Endothelial cell of umbilical vein (primary cell): ENCODE measurements around the gene ZBTB7C. TPM values are rescaled to one million over a fixed set of nuclear protein-coding genes. Genes with fewer than 3 reads are reported as not detected.

Experiments used
- BruUV-seq: library from RNA; stranded (reverse); fragments of 400-500 nt; replicated peaks from 2 replicates; lab custom pipeline; 2021; lab: Mats Ljungman, UMichigan
- CTCF ChIA-PET: fragments of 300-600, 350-600 bp; sonication (Branson Sonifier 250); formaldehyde crosslinking; loops from one replicate; lab custom pipeline; 2021; ENCODE audit warnings: antibody characterized with exemption, inconsistent platforms; lab: Charles Lee
- POLR2A ChIA-PET: fragments of 300-600, 350-600 bp; sonication (Branson Sonifier 250); formaldehyde crosslinking; loops from one replicate; lab custom pipeline; 2021; ENCODE audit warnings: antibody characterized with exemption, inconsistent platforms; lab: Charles Lee
- DNase-seq: peaks from one replicate; pipeline ENCODE4 v3.0.0-alpha.2; 2011; ENCODE audit warnings: low read depth, low spot score
- FAIRE-seq: peaks from 2 replicates; lab custom pipeline; 2011; peaks lifted over from hg19 to GRCh38; lab: Jason Lieb, UNC
- H2AFZ ChIP-seq: 2 replicates; pipeline ENCODE4 v1.6.0; 2012; ENCODE audit warnings: low read depth, low read length, control low read depth, inconsistent platforms
- H3K27ac ChIP-seq: 2 replicates; pipeline ENCODE4 v1.5.1; 2011; ENCODE audit warnings: low read depth, mild to moderate bottlenecking, control low read depth, low read length, moderate library complexity; ENCODE audit not compliant: insufficient read depth
- H3K27me3 ChIP-seq, 2 experiments: 2 replicates each; pipeline versions ENCODE4 v1.6.0 to v1.6.1; 2011; ENCODE audit warnings: low read length in 2 of 2, mixed read lengths in 1 of 2; ENCODE audit not compliant: control insufficient read depth in 2 of 2, insufficient read depth in 2 of 2
- H3K36me3 ChIP-seq, 2 experiments: 2 replicates in 1 of 2; 3 replicates in 1 of 2; pipeline ENCODE4 v1.5.1; 2011; ENCODE audit warnings: low read length in 2 of 2, mild to moderate bottlenecking in 1 of 2, moderate library complexity in 1 of 2; ENCODE audit not compliant: control insufficient read depth in 2 of 2, insufficient read depth in 2 of 2; ENCODE audit errors: extremely low read depth in 1 of 2
- H3K4me1 ChIP-seq: 3 replicates; pipeline ENCODE4 v1.5.1; 2011; ENCODE audit warnings: mild to moderate bottlenecking, low read length; ENCODE audit not compliant: control insufficient read depth, insufficient read depth; ENCODE audit errors: extremely low read depth
- H3K4me2 ChIP-seq: 2 replicates; pipeline ENCODE4 v1.6.1; 2011; ENCODE audit warnings: low read length, control low read depth, mixed read lengths; ENCODE audit not compliant: insufficient read depth
- H3K4me3 ChIP-seq, 3 experiments: fragments of 200-600 bp in 1 of 3; sonication (generic), shearing (Covaris generic) in 1 of 3; replicated peaks in 1 of 3; 2 replicates each; pipeline ENCODE4 v1.5.1; 2011 to 2016; ENCODE audit warnings: control low read depth in 3 of 3, low read length in 3 of 3, mild to moderate bottlenecking in 2 of 3, inconsistent platforms in 1 of 3, low read depth in 1 of 3, moderate library complexity in 1 of 3; ENCODE audit not compliant: insufficient read depth in 1 of 3
- H3K79me2 ChIP-seq: 2 replicates; pipeline ENCODE4 v1.6.0; 2012; ENCODE audit warnings: low read length, inconsistent platforms; ENCODE audit not compliant: control insufficient read depth, insufficient read depth
- H3K9ac ChIP-seq: replicated peaks from 2 replicates; pipeline ENCODE3; 2011; ENCODE audit warnings: low read length, control low read depth; ENCODE audit not compliant: insufficient read depth; ENCODE audit errors: extremely low read depth
- H3K9me1 ChIP-seq: replicated peaks from 3 replicates; pipeline ENCODE4 v1.6.0; 2011; ENCODE audit warnings: mild to moderate bottlenecking, low read length; ENCODE audit not compliant: control insufficient read depth, insufficient read depth; ENCODE audit errors: extremely low read depth
- H3K9me3 ChIP-seq: replicated peaks from 2 replicates; pipeline ENCODE4 v1.5.1; 2012; ENCODE audit warnings: low read length, inconsistent platforms; ENCODE audit not compliant: control insufficient read depth, insufficient read depth
- H4K20me1 ChIP-seq: replicated peaks from 2 replicates; pipeline ENCODE3; 2011; ENCODE audit warnings: mild to moderate bottlenecking, low read length; ENCODE audit not compliant: control insufficient read depth, insufficient read depth; ENCODE audit errors: extremely low read depth
- CTCF ChIP-seq, 2 donors: IDR thresholded peaks; 1 replicate in 1 of 2; 2 replicates in 1 of 2; pipeline ENCODE4 v1.5.1; 2011; ENCODE audit warnings: low read length in 2 of 2, mild to moderate bottlenecking in 2 of 2, moderate library complexity in 2 of 2, control low read depth in 1 of 2, inconsistent platforms in 1 of 2, low read depth in 1 of 2; ENCODE audit not compliant: insufficient read depth in 1 of 2; ENCODE audit errors: extremely low read depth in 1 of 2
- EZH2 ChIP-seq: IDR thresholded peaks from 2 replicates; pipeline ENCODE4 v1.6.1; 2012; ENCODE audit warnings: borderline replicate concordance, low read depth, mild to moderate bottlenecking, moderate library complexity, low read length, inconsistent platforms; ENCODE audit not compliant: severe bottlenecking
- FOS ChIP-seq: IDR thresholded peaks from 2 replicates; pipeline ENCODE4 v1.6.1; 2011; ENCODE audit warnings: mild to moderate bottlenecking, low read length, moderate library complexity, borderline replicate concordance; ENCODE audit not compliant: insufficient read depth
- GATA2 ChIP-seq: IDR thresholded peaks from 2 replicates; pipeline ENCODE4 v1.7.0; 2011; ENCODE audit warnings: low read depth, mild to moderate bottlenecking, moderate library complexity, mixed read lengths, low read length; ENCODE audit not compliant: insufficient read length, insufficient read depth
- JUN ChIP-seq: IDR thresholded peaks from 2 replicates; pipeline ENCODE4 v1.6.1; 2011; ENCODE audit warnings: borderline replicate concordance, low read depth; ENCODE audit not compliant: insufficient read length, insufficient read depth
- MAX ChIP-seq: IDR thresholded peaks from 2 replicates; pipeline ENCODE4 v1.6.1; 2011; ENCODE audit not compliant: insufficient read depth, insufficient read length
- MYC ChIP-seq: IDR thresholded peaks from one replicate; pipeline ENCODE4 v1.6.1; 2011; ENCODE audit warnings: mild to moderate bottlenecking, low read depth, low read length
- POLR2A ChIP-seq: IDR thresholded peaks from 2 replicates; pipeline ENCODE4 v1.6.1; 2012; ENCODE audit warnings: low read depth, mild to moderate bottlenecking, control low read depth, low read length
- POLR2AphosphoS5 ChIP-seq: IDR thresholded peaks from 2 replicates; pipeline ENCODE4 v1.6.1; 2012; ENCODE audit warnings: low read depth, mild to moderate bottlenecking, control low read depth, low read length, moderate library complexity; ENCODE audit not compliant: insufficient read depth
- dilution Hi-C: fragments of 300-500 bp; cut with MboI; formaldehyde crosslinking; loops from one replicate; pipeline ENCODE4 v1.15.0; 2019; ENCODE audit warnings: low sequenced_read_pairs; ENCODE audit not compliant: extremely low pct_ligation_motif_present
- intact Hi-C: fragments of 100-400 bp; cut with micrococcal nuclease; formaldehyde crosslinking; loops from one replicate; pipeline ENCODE4 v1.10.0; 2022
- polyA plus RNA-seq, 4 experiments: library from polyadenylated mRNA; depleted of rRNA in 3 of 4; stranded (reverse) in 3 of 4; unstranded in 1 of 4; fragments of >200 nt; gene quantifications; 2 replicates each; pipeline versions ENCODE4 v1.2.1 to v1.2.3, GENCODE V29; 2011 to 2012; ENCODE audit warnings: missing spikeins in 1 of 4
- total RNA-seq: library from RNA; stranded (reverse); gene quantifications from 2 replicates; pipeline ENCODE4 v1.2.3, GENCODE V29; 2021

Gene ZBTB7C
- total and polyA plus RNA-seq, 2 donors (not counting 3 experiments of a cell fraction or from before 2014, with no cell fraction given): not detected

- Histone ChIP-seq H3K4me3 (no peak overlapping the region), H3K27me3 (no peaks in the 10 kb centered on the region), H3K36me3 (no peaks in the 10 kb centered on the region), H3K27ac (no peak overlapping the region), H3K4me1 (no peaks in the 10 kb centered on the region), H2AFZ (no peak overlapping the region), H3K9me1 (no peaks in the 10 kb centered on the region), H3K9me3 (no peaks in the 10 kb centered on the region), H4K20me1 (no peaks in the 10 kb centered on the region), H3K4me2 (no peak overlapping the region), H3K9ac (no peak overlapping the region), H3K79me2 (no peaks in the 10 kb centered on the region)
- dilution Hi-C loops (no loop called here), intact Hi-C loops (no loop called here)
- ChIA-PET POLR2A (no interaction called here), CTCF (no interaction called here)
- no peak for TF ChIP-seq EZH2
- no peak for TF ChIP-seq CTCF (IDR thresholded peaks at IDR 0.05; ENCODE audit: extremely low read depth in 1 of 2, insufficient read depth in 1 of 2, low read depth in 1 of 2, low read length in 2 of 2)
- no peak for TF ChIP-seq JUN
- TF ChIP-seq POLR2A: no peak
- no peak for TF ChIP-seq POLR2AphosphoS5
- no peak for TF ChIP-seq MYC
- no peak for TF ChIP-seq MAX
- no peak for TF ChIP-seq FOS
- no peak for TF ChIP-seq GATA2
- FAIRE-seq (no peak), DNase-seq (no peak)
- BruUV-seq: no TSS peak
Measured at GRCh38 chr18:48108136-48108535, 301.0 kb downstream of the ZBTB7C start.
